HCT116 (cell line): Measurements from ENCODE around the gene PARVB.
A peak's percentile ranks its signal among the peaks of the same experiment; 100 is the strongest.

Experiments
- CTCF ChIP-seq, 3 experiments: fragments of 200-600 bp in 1 of 3; sonication (generic) in 1 of 3; IDR thresholded peaks in 2 of 3; conservative IDR thresholded peaks in 1 of 3; 2 replicates each; pipeline ENCODE4 v1.5.1; 2012 to 2017; ENCODE audit warnings: low read depth in 2 of 3, low read length in 2 of 3, antibody characterized with exemption in 1 of 3, borderline replicate concordance in 1 of 3, control low read depth in 1 of 3, mild to moderate bottlenecking in 1 of 3, mixed read lengths in 1 of 3, mixed run types in 1 of 3, moderate library complexity in 1 of 3; ENCODE audit not compliant: insufficient read depth in 1 of 3
- POLR2A ChIP-seq: IDR thresholded peaks from 2 replicates; pipeline ENCODE4 v1.7.0; 2011; ENCODE audit warnings: borderline replicate concordance; ENCODE audit not compliant: insufficient read depth, insufficient read length; ENCODE audit errors: extremely low read depth
- POLR2AphosphoS5 ChIP-seq: IDR thresholded peaks from 2 replicates; pipeline ENCODE4 v1.6.1; 2011; ENCODE audit warnings: mild to moderate bottlenecking, low read depth, low read length, moderate library complexity

DNA sequence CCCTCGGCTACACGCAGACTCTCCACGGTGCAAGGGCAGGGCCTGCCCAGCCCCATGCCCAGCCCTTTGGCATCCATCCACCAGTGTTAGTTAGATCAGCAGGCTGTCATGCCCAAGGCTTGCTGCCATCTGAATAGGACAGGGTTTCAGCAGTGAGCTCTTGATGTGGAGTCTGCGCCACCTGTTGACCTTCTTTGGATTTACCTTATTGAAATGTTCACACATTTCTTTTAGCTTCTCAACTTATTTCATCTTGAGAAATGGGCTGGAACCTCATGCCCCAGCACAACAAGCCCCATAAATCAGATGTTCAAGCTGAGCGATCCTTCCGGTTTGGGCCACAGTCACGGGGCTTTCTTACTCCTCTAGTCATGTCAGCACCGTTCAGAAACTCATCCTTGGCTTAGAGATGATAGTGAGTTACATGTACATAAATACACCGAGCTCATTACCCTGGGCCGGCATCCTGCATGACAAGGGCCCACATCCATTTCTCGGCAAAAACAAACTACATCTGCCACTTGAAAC is 61.7 kb downstream of the PARVB start:
- TF ChIP-seq POLR2AphosphoS5 (no peak), CTCF (IDR thresholded peaks at IDR 0.05 in 2 of 3, conservative IDR thresholded peaks at IDR 0.05 in 1 of 3; ENCODE audit: borderline replicate concordance in 1 of 3, insufficient read depth in 1 of 3, low read depth in 2 of 3, low read length in 2 of 3) (peak; percentile 55 to 62 (median 56); a peak in 5 of 6 replicates), POLR2A (no peak)
